ENCODE measurements around the gene SFI1.
"Not testable (repeated sequence)": the region's sequence is repeated elsewhere in the genome, so short reads cannot be mapped to it uniquely, and the experiment has no call there.

SFI1 gene

DNA sequence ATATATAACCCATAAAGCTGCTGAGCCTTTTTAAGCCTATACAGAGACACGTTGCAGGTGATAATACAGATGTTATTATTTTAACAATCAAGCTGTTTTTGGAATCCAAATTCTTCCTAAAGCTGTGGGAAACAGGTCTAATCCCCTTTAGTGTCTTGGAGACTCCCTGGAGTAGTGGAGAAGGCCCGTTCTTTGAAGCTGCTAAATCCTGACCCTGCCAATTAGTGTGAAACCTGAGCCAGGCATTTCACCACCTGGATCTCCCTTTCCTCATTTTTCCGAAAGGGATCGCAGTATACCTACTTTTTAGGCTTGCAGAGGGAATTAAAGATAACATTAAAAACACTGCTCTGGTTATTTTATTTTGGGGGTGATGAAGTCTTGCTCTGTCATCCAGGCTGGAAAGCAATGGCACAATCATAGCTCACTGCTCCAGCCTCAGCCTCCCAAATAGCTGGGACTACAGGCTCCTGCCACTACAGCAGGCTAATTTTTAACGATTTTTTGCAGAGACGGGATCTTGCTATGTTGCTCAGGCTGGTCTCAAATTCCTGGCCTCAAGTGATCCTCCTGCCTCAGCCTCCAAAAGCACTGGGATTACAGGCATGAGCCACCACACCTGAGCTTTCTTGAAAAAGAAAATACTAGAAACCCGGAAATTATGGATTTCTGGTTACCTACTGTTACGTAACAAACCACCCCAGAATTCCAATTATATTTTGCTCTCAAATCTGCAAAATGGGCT is 4.9 kb upstream of the SFI1 start:
- no peak for DNase-seq (ENCODE audit: low read depth, low spot score)
- H3K27ac ChIP-seq = peak overlapping the region; percentile 77

GRCh38 chr22:31492151-31492550 is 4.2 kb upstream of the SFI1 start:
- no peak for DNase-seq (ENCODE audit: low read depth, low spot score)
- H3K27ac ChIP-seq = no peak overlapping the region

- DNase-seq (ENCODE audit: low read depth, low spot score); H3K27ac ChIP-seq: not testable (repeated sequence)
Measured at GRCh38 chr22:31493355-31493754, 3.0 kb upstream of the SFI1 start.

DNA sequence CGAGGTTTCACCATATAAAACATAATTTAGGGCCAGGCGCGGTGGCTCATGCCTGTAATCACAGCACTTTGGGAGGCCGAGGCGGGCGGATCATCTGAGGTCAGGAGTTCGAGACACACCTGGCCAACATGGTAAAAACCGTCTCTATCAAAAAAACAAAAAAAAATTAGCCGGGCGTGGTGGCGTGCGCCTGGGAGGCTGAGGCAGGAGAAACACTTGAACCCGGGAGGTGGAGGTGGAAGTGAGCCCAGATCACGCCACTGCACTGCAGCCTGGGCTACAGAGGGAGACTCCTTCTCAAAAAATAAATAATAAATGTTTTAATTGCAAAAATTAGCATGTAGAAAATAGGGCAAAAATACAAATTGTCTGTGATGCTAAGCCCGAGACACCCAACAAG is 993 bp upstream of the SFI1 start:
- DNase-seq (ENCODE audit: low read depth, low spot score) = no peak
- peak overlapping the region; percentile 71 for H3K27ac ChIP-seq

GRCh38 chr22:31496735-31497146 is 405 bp downstream of the SFI1 start:
- no peak for DNase-seq (ENCODE audit: low read depth, low spot score)
- peak overlapping the region; percentile 71 for H3K27ac ChIP-seq

DNA sequence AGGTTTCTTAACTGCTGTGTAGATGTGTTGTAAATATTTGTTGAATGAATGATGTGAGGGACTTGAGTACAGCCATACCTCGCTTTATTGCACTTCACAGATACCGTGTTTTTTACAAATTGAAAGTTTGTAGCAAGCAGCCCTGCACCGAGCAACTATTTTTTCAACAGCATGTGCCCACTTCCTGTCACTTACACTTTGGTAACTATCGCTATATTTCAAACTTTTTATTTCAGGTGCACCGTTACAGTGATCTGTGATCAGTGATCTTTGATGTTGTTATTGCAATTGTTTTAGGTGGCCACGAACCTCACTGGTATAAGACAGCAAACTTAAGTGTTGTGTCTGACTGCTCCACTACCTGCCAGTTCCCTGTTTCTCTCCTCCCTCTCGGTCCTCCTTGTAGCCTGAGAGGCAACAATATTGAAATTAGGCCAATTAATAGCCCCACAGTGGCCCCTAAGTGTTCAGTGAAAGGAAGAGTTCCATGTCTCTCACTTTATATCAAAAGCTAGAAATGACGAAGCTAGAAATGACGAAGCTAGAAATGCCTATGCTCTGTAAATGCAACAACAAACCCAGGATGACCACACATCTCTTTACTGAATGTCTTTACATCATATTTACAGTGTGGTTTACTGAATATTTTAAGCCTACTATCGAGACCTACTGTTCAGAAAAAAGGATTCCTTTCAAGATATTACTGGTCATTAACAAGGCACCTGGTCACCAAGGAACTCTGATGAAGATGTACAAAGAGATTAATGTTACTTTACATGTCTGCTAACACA is 1.0 kb downstream of the SFI1 start:
- no peak for DNase-seq (ENCODE audit: low read depth, low spot score)
- peak overlapping the region; percentile 71 for H3K27ac ChIP-seq

DNA sequence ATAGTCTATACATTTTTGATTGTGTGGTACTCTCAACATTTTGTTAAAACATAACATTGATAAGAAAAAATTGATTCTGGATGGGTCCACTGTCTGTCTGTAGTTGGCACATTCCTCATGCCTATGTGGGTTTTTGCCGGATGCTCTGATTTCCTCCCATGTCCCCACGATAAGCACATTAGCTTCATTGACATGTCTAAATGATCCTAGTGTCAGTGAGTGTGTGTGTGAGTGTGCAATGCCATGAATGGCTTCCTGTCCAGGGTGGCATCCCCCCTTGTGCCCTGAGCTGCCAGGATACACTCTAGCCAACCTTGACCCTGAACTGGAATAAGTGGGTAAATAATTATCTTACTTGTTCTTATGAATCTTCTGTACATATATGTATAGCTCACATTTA is 5.4 kb downstream of the SFI1 start:
- no peak overlapping the region for H3K27ac ChIP-seq
- DNase-seq (ENCODE audit: low read depth, low spot score) = no peak

DNA sequence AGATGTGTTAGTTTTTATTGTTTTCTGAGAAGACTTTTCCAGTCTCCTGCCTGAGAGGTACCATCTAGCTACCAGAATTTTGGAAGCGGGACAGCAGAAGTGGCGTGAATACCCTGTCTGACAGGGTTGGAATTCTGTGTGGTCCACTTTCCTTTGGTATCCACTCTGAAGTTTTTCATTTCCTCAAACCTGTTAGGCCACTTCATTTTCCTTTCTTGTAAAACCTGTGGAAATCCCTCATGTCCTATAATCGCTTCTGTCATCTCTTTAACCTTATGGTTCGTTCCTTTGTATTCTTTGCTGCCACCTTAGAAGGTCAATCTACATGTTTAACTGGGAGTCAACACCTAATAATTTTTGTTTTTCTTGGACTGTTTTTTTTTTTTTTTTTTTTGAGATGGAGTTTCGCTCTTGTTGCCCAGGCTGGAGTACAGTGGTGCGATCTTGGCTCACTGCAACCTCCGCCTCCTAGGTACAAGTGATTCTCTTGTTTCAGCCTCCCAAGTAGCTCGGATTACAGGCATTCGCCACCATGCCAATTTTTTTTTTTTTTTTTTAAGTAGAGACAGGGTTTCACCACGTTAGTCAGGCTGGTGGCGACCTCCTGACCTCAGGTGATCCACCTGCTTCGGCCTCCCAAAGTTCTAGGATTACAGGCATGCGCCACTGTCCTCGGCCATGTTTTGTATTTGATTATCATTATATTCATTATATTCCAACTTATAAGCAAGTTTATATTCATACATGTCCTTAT is 7.1 kb downstream of the SFI1 start:
- DNase-seq (ENCODE audit: low read depth, low spot score) = no peak
- H3K27ac ChIP-seq = no peak overlapping the region

DNA sequence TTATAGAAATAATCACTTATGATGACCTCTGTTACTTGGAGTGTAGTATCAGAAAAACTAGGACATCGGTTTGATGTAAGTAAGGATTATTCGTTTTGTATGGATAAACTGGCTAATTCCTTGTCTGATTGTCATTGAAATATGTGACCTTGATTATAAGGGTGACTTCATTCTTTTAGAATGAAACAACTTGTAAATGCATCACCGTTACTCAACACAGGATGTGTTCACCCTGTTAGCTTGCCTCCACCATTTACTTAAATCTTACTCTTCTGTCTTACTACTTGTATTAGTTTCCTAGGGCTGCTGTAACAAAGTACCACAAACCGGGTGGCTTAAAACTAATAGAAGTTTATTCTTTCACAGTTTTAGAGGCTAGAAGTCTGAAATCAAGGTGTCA is 7.9 kb downstream of the SFI1 start:
- no peak for DNase-seq (ENCODE audit: low read depth, low spot score)
- H3K27ac ChIP-seq = no peak overlapping the region

DNA sequence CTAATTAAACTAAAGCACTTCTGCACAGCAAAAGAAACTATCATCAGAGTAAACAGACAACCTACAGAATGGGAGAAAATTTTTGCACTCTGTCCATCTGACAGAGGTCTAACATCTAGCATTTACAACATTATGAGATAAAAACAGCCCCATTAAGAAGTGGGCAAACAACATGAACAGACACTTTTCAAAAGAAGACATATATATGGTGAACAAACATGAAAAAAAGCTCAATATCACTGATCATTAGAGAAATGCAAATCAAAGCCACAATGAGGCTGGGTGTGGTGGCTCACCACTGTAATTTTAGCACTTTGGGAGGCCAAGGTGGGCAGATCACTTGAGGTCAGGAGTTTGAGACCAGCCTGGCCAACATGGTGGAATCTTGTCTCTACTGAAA is 11.2 kb downstream of the SFI1 start:
- not testable (repeated sequence) for DNase-seq (ENCODE audit: low read depth, low spot score); H3K27ac ChIP-seq

- no peak overlapping the region for H3K27ac ChIP-seq
- no peak for DNase-seq (ENCODE audit: low read depth, low spot score)
Measured at GRCh38 chr22:31508536-31508935, 12.2 kb downstream of the SFI1 start.

- DNase-seq (ENCODE audit: low read depth, low spot score) = no peak
- no peak overlapping the region for H3K27ac ChIP-seq
Measured at GRCh38 chr22:31509061-31509762, 12.9 kb downstream of the SFI1 start.

GRCh38 chr22:31520051-31520450 is 23.7 kb downstream of the SFI1 start:
- no peak overlapping the region for H3K27ac ChIP-seq
- DNase-seq (ENCODE audit: low read depth, low spot score) = no peak

- not testable (repeated sequence) for H3K27ac ChIP-seq; DNase-seq (ENCODE audit: low read depth, low spot score)
Measured at GRCh38 chr22:31524132-31524531, 27.8 kb downstream of the SFI1 start.

- no peak for DNase-seq (ENCODE audit: low read depth, low spot score)
- no peak overlapping the region for H3K27ac ChIP-seq
Measured at GRCh38 chr22:31526270-31526669, 29.9 kb downstream of the SFI1 start.

DNA sequence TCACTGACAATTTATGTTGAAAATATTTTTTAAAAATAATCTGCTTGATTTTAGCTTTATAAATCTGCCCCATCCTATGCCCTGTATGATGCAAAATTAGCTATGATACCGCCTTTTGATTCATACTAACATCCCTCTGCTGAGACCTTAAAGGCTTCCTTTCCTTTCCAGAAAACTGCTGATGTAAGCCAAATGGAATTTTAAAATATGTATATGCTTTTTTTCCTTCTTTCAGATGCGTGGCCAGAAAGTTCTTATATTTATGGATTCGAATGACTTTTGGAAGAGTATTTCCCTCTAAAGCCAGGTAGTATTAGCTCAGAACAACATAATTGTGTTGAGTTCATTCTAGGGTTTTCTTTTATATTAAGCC is 34.5 kb downstream of the SFI1 start:
- DNase-seq (ENCODE audit: low read depth, low spot score) = no peak
- peak overlapping the region; percentile 40 for H3K27ac ChIP-seq

DNA sequence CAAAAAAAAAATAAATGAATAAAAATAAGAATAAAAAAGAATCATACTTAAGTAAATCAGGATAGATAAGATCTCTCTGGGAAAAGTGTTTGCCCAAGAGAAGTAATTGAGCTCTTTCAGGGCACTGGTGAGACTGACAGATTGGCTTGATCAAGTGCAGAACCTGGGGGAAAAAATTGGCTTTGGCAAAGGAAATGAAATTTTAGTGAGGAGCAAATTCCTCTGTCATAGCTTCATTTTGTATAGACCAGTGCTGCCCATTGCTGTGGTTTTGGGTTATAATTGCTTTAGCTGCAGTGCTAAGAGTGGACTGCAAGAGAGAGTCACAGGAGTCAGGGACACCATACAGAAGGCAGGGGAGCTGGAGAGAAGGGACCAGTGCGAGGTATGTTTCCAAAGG is 35.7 kb downstream of the SFI1 start:
- no peak overlapping the region for H3K27ac ChIP-seq

DNA sequence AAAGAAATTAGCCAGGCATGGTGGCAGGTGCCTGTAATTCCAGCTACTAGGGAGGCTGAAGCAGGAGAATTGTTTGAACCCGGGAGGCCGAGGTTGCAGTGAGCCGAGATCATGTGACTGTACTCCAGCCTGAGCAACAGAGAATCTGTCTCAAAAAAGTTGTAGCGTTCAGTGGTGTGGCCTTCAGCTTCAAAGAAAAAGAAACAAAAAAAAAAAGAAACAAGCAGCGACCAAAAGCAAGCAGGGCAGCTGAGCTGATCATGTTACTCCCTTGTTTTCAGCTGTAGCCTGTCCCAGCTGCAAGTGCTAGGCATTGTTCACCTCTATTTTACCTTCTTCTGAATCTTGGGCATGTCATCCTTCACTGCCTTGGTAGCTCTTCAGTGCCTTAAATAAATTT is 37.0 kb downstream of the SFI1 start:
- no peak for DNase-seq (ENCODE audit: low read depth, low spot score)
- H3K27ac ChIP-seq = no peak overlapping the region

More for the DNA sequence above, 35.7 kb downstream of the SFI1 start:
- DNase-seq (ENCODE audit: low read depth, low spot score) = no peak

DNA sequence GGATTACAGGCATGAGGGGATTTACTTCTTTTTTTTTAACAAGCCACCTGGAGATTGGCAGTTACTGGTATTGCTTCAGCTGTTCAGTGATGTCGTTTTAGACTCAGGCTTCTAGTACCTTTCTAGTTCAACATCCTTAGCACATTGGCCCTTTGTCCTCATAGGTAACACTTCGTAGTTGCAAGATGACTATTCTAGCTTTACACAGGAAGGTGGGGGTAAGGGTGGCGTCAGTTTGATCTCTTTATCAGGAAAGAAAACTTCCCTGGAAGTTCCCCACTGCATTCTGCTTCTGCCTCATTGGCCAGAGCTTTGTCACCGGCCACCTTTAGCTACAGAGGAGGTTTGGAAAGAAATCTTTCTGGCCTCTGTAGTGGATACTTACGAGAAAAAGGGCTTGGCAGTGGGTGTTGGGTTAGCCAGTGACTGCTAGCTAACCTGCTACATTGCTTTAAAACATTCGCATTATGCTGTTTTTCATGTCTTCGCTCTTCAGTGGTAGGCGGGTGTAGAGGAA is 40.7 kb downstream of the SFI1 start:
- no peak overlapping the region for H3K27ac ChIP-seq
- DNase-seq (ENCODE audit: low read depth, low spot score) = no peak

DNA sequence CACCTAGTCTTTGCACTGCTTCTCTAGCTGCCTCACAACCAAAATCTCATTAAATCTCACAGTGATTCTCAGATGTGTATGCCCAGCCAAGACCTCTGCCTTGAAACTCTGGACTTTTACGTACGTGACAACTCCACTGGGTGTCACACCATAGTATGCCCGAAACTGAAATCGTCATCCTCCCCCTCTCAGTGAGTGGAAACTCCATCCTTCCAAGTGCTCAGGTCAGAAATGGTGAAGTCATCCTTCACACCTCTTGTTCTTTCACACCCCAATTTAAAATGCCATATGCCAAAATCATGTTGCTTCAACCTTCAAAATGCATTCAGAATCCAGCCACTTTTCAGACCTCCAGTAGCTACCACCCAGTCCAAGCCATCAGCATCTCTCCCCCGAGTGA is 42.5 kb downstream of the SFI1 start:
- DNase-seq (ENCODE audit: low read depth, low spot score) = no peak
- H3K27ac ChIP-seq = no peak overlapping the region
